H9 (cell line): Measurements from ENCODE around the gene IL1RAPL1. TPM values are rescaled to one million over a fixed set of nuclear protein-coding genes. Genes with fewer than 3 reads are reported as not detected.

ENCODE experiments used
- DNase-seq: peaks from one replicate; pipeline ENCODE4 v3.0.0-alpha.2; 2017
- H2AFZ ChIP-seq: one replicate; pipeline ENCODE4 v1.6.1; 2013; ENCODE audit warnings: mild to moderate bottlenecking, low read length, control low read depth, moderate library complexity
- H2AK5ac ChIP-seq: 2 replicates; pipeline ENCODE4 v1.6.1; 2013; ENCODE audit warnings: low read length, control low read depth, mixed read lengths; ENCODE audit not compliant: insufficient read length
- H2BK120ac ChIP-seq: one replicate; pipeline ENCODE4 v1.6.1; 2013; ENCODE audit warnings: low read depth, mild to moderate bottlenecking, low read length, control low read depth, inconsistent platforms; ENCODE audit not compliant: poor library complexity, severe bottlenecking
- H2BK12ac ChIP-seq: 2 replicates; pipeline ENCODE4 v1.6.1; 2013; ENCODE audit warnings: low read length, control low read depth, mixed read lengths, low read depth; ENCODE audit not compliant: insufficient read length
- H2BK15ac ChIP-seq: 2 replicates; pipeline ENCODE4 v1.6.1; 2013; ENCODE audit warnings: low read depth, low read length, control low read depth
- H2BK20ac ChIP-seq: one replicate; pipeline ENCODE4 v1.6.1; 2013; ENCODE audit warnings: low read depth, mild to moderate bottlenecking, low read length, control low read depth, inconsistent platforms; ENCODE audit not compliant: poor library complexity, severe bottlenecking
- H2BK5ac ChIP-seq: 2 replicates; pipeline ENCODE4 v1.6.1; 2013; ENCODE audit warnings: low read length, control low read depth, mixed read lengths; ENCODE audit not compliant: insufficient read length
- H3K14ac ChIP-seq: 2 replicates; pipeline ENCODE4 v1.6.1; 2013; ENCODE audit warnings: low read length, control low read depth; ENCODE audit not compliant: insufficient read depth
- H3K18ac ChIP-seq: 2 replicates; pipeline ENCODE4 v1.6.1; 2013; ENCODE audit warnings: low read depth, mild to moderate bottlenecking, mixed read lengths, low read length, control low read depth; ENCODE audit not compliant: insufficient read length
- H3K23ac ChIP-seq: 2 replicates; pipeline ENCODE4 v1.6.1; 2013; ENCODE audit warnings: low read length, control low read depth, mixed read lengths, low read depth; ENCODE audit not compliant: insufficient read length
- H3K23me2 ChIP-seq: 2 replicates; pipeline ENCODE4 v1.6.1; 2013; ENCODE audit warnings: low read depth, mild to moderate bottlenecking, mixed read lengths, low read length, control low read depth; ENCODE audit not compliant: insufficient read length, poor library complexity, severe bottlenecking
- H3K27ac ChIP-seq: 2 replicates; pipeline ENCODE4 v1.5.1; 2013; ENCODE audit warnings: low read length, control low read depth, mixed read lengths, low read depth; ENCODE audit not compliant: insufficient read length
- H3K27me3 ChIP-seq: 2 replicates; pipeline ENCODE4 v1.6.1; 2013; ENCODE audit warnings: low read length, control low read depth, inconsistent platforms; ENCODE audit not compliant: insufficient read depth
- H3K4ac ChIP-seq: 2 replicates; pipeline ENCODE4 v1.6.1; 2013; ENCODE audit warnings: low read depth, mild to moderate bottlenecking, control low read depth, inconsistent platforms, low read length, moderate library complexity
- H3K4me1 ChIP-seq: 2 replicates; pipeline ENCODE4 v1.6.1; 2013; ENCODE audit warnings: low read length, control low read depth, inconsistent platforms; ENCODE audit not compliant: insufficient read depth
- H3K4me2 ChIP-seq: 2 replicates; pipeline ENCODE4 v1.6.1; 2013; ENCODE audit warnings: low read length, control low read depth, mixed read lengths; ENCODE audit not compliant: insufficient read length, insufficient read depth
- H3K56ac ChIP-seq: 2 replicates; pipeline ENCODE4 v1.6.1; 2013; ENCODE audit warnings: low read depth, mild to moderate bottlenecking, mixed read lengths, low read length, control low read depth; ENCODE audit not compliant: insufficient read length
- H3K79me1 ChIP-seq: 2 replicates; pipeline ENCODE4 v1.6.1; 2013; ENCODE audit warnings: low read depth, mild to moderate bottlenecking, moderate library complexity, low read length, control low read depth, inconsistent platforms; ENCODE audit not compliant: insufficient read depth, poor library complexity, severe bottlenecking
- H3K79me2 ChIP-seq: 2 replicates; pipeline ENCODE4 v1.6.1; 2013; ENCODE audit warnings: low read length, control low read depth, inconsistent platforms; ENCODE audit not compliant: insufficient read depth
- H3K9ac ChIP-seq: 2 replicates; pipeline ENCODE4 v1.6.1; 2013; ENCODE audit warnings: low read length, control low read depth, mixed read lengths; ENCODE audit not compliant: insufficient read length; ENCODE audit errors: extremely low read depth
- H3K9me3 ChIP-seq: one replicate; pipeline ENCODE4 v1.6.1; 2013; ENCODE audit warnings: low read depth, low read length, inconsistent platforms; ENCODE audit not compliant: control insufficient read depth
- H3T11ph ChIP-seq: one replicate; pipeline ENCODE4 v1.6.1; 2013; ENCODE audit warnings: mild to moderate bottlenecking, low read length, control low read depth, inconsistent platforms
- H4K20me1 ChIP-seq: one replicate; pipeline ENCODE4 v1.6.1; 2013; ENCODE audit not compliant: control insufficient read depth, insufficient read length, insufficient read depth
- H4K5ac ChIP-seq: 2 replicates; pipeline ENCODE4 v1.6.1; 2013; ENCODE audit warnings: low read depth, mild to moderate bottlenecking, mixed read lengths, low read length, control low read depth; ENCODE audit not compliant: insufficient read length
- H4K8ac ChIP-seq: replicated peaks from 2 replicates; pipeline ENCODE4 v1.6.1; 2013; ENCODE audit warnings: low read length, control low read depth, mixed read lengths, low read depth; ENCODE audit not compliant: insufficient read length
- H4K91ac ChIP-seq: 2 replicates; pipeline ENCODE4 v1.6.1; 2013; ENCODE audit warnings: low read depth, mild to moderate bottlenecking, moderate library complexity, mixed read lengths, low read length, control low read depth; ENCODE audit not compliant: insufficient read length
- H3K27ac Mint-ChIP-seq, 3 experiments: 2 replicates in 2 of 3; 3 replicates in 1 of 3; pipeline ENCODE4 v1.8.0; 2020 to 2021; ENCODE audit warnings: mixed read lengths in 3 of 3, mild to moderate bottlenecking in 1 of 3, moderate library complexity in 1 of 3
- H3K27me3 Mint-ChIP-seq: 2 replicates; pipeline ENCODE4 v1.8.0; 2021; ENCODE audit warnings: low read depth, mild to moderate bottlenecking, moderate library complexity, mixed read lengths
- H3K36me3 Mint-ChIP-seq, 3 experiments: 2 replicates in 2 of 3; 3 replicates in 1 of 3; pipeline ENCODE4 v1.8.0; 2020 to 2021; ENCODE audit warnings: low read depth in 3 of 3, mixed read lengths in 3 of 3; ENCODE audit not compliant: insufficient read depth in 1 of 3
- H3K4me1 Mint-ChIP-seq, 2 experiments: 2 replicates each; pipeline ENCODE4 v1.8.0; 2020; ENCODE audit warnings: mixed read lengths in 2 of 2
- H3K4me3 Mint-ChIP-seq, 2 experiments: 2 replicates in 1 of 2; 3 replicates in 1 of 2; pipeline ENCODE4 v1.8.0; 2020 to 2021; ENCODE audit warnings: mild to moderate bottlenecking in 2 of 2, mixed read lengths in 2 of 2, moderate library complexity in 1 of 2
- H3K9me3 Mint-ChIP-seq, 2 experiments: 2 replicates in 1 of 2; 3 replicates in 1 of 2; pipeline ENCODE4 v1.8.0; 2020; ENCODE audit warnings: mild to moderate bottlenecking in 2 of 2, mixed read lengths in 2 of 2, moderate library complexity in 1 of 2
- total RNA-seq: library from RNA; stranded (reverse); gene quantifications from 2 replicates; pipeline ENCODE4 v1.2.1, GENCODE V29; 2021
- TF ChIP-seq, protein P1 (sequence below): fragments of 200-600 bp; sonication (generic); conservative IDR thresholded peaks from 3 replicates; pipeline ENCODE4 v1.8.0; 2021; ENCODE audit warnings: antibody characterized with exemption, mild to moderate bottlenecking

IL1RAPL1 gene
- total RNA-seq, 1 experiment from 2014 or later, result 0.31 TPM

GRCh38 chrX:28581522-28581921 lies 5.7 kb upstream of the IL1RAPL1 start:
- Histone ChIP-seq H3K9me3 (no peaks in the 10 kb centered on the region), H3K23me2 (peaks cover 1% of the 10 kb centered on the region), H3K4me1 (peaks cover 3% of the 10 kb centered on the region; the same call in 1 of the 2 replicates), H2BK12ac (no peak overlapping the region), H2BK120ac (no peak overlapping the region), H4K8ac (no peak overlapping the region), H3K56ac (no peak overlapping the region), H3K79me2 (no peaks in the 10 kb centered on the region), H4K20me1 (no peaks in the 10 kb centered on the region), H2AK5ac (no peak overlapping the region), H3K9ac (no peak overlapping the region), H2BK15ac (no peak overlapping the region), H2BK5ac (no peak overlapping the region), H4K5ac (no peak overlapping the region), H3K79me1 (no peaks in the 10 kb centered on the region), H3K14ac (no peak overlapping the region), H3K27me3 (no peaks in the 10 kb centered on the region), H2BK20ac (no peak overlapping the region), H3K4me2 (no peak overlapping the region), H3K18ac (no peak overlapping the region), H3K23ac (no peak overlapping the region), H3K27ac (no peak overlapping the region), H2AFZ (no peak overlapping the region), H3K4ac (no peak overlapping the region), H4K91ac (no peak overlapping the region), H3T11ph (no peak overlapping the region)
- Mint-ChIP-seq H3K27me3 (no peaks in the 10 kb centered on the region; the same call in 1 of the 2 replicates), H3K27ac (no peak overlapping the region), H3K36me3 (peaks cover 0 to 1% (median 0%) of the 10 kb centered on the region in 3 experiments; a peak in 1 of 7 replicates), H3K9me3 (peaks cover 0 to 44% of the 10 kb centered on the region in 2 experiments), H3K4me3 (no peak overlapping the region), H3K4me1 (peaks cover 28 to 39% of the 10 kb centered on the region in 2 experiments)
- TF ChIP-seq, protein P1, sequence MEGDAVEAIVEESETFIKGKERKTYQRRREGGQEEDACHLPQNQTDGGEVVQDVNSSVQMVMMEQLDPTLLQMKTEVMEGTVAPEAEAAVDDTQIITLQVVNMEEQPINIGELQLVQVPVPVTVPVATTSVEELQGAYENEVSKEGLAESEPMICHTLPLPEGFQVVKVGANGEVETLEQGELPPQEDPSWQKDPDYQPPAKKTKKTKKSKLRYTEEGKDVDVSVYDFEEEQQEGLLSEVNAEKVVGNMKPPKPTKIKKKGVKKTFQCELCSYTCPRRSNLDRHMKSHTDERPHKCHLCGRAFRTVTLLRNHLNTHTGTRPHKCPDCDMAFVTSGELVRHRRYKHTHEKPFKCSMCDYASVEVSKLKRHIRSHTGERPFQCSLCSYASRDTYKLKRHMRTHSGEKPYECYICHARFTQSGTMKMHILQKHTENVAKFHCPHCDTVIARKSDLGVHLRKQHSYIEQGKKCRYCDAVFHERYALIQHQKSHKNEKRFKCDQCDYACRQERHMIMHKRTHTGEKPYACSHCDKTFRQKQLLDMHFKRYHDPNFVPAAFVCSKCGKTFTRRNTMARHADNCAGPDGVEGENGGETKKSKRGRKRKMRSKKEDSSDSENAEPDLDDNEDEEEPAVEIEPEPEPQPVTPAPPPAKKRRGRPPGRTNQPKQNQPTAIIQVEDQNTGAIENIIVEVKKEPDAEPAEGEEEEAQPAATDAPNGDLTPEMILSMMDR, result no peak
- no peak for DNase-seq
